ENCODE measurements around the gene NOTCH2. TPM values are rescaled to one million over a fixed set of nuclear protein-coding genes. Genes with fewer than 3 reads are reported as not detected.

NOTCH2 gene
- polyA plus RNA-seq, 3 donors = 47.3 to 108 (median 86.6) TPM

DNA sequence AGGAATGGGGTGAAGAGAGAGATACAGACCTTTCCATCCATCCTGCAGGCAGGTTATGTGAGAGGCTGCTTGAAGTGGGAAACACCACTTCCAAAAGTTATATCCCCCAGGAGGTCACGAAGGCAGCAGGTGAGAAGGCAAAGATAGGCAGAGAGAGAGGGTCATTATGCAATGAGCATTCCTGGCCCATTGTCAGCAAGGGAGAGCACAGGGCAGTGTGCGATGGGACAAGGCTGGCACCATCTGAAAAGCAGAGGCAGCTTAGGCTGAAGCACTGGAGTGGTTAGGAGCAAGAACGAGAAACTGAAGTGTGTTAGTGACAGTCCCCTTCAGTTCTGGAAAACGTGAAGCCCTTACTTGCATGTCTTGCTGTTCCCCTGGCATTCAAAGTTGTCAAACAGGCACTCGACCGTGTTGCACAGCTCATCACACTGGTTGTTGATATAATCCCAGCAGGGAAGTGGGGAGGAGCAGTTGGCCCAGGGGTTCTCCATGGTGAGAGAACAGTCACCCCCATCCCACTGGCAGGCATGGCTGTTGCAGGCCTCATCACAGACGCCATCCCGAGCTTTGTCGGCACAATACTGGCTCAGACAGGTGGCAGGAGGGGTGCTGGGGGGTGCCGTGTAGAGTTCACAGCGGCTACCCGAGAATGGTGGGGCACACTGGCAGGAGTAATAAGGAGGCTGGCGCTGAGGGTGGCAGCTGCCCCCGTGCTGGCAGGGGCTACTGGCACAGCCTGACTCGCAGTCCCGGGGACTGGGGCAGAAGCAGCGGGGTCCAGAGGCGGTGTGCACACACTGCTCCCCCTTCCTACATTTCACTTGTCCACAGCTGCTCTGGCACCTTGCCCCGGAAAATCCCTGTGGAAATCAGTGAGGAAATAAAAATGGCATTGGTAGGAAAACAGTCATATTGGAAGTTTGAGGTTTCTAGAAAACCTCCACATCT, 144.2 kb downstream of the NOTCH2 start:
- H3K27ac Mint-ChIP-seq = peak overlapping the region in 4 of 7 donors; percentile 35 to 87 (median 42)
- no peak for TF ChIP-seq CTCF (IDR thresholded peaks at IDR 0.05)
- WGBS (ENCODE audit: insufficient coverage) = 97% methylated on average over 13 of the region's 19 CpGs

DNA sequence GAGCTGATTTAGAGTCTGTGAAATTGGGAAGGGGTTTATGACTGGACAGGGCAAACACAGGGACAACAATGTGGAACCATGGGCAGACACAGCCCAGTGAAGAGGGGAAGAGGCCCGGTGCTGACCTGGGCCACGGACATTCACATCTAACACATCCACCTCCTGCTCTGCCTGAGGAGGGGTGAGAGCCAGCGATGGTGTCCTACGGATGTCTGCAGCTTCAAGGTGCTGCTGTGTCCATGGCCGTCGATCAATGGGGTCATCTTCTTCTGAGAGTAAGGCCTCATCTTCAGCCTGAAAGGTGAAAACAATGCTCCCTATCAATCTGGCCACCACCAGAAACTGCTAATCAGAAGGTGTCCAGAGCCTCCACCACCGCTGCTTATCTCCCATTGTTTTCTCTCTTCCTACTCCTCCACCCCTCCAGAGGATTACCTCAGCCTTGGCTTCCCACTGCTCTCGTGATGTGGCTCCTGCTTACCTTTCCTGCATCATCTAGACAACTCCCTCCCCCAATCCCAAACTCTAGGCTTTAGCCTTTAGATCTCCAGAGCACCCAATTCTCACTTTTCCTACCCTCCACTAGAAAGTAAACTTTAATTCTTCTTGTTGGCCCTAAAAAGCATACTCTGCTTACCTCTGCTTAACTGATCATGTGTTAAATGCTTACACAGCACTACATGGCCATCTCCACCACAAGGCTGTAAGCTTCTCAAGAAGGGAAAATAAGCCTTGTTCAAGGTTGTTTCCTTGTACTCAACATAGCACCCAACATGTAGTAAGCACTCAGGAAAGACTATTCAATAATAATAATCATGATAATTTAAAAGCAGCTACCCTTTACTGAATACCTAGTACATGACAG, 149.1 kb downstream of the NOTCH2 start:
- 95% methylated on average over 6 of the region's 8 CpGs for WGBS (ENCODE audit: insufficient coverage)
- H3K9me3 Mint-ChIP-seq = no peaks in the 10 kb centered on the region
- H3K27ac Mint-ChIP-seq = peak overlapping the region in 3 of 7 donors; percentile 39 to 62 (median 52)
- Histone ChIP-seq H3K4me3 (replicated peaks in 1 of 3; ENCODE audit: low read depth in 2 of 3, low read length in 3 of 3) (no peak overlapping the region), H3K9me3 (replicated peaks in 1 of 2; ENCODE audit: control insufficient read depth in 1 of 2, insufficient read depth in 1 of 2, low read length in 2 of 2) (no peaks in the 10 kb centered on the region), H2AFZ (ENCODE audit: insufficient read depth, low read depth, low read length, poor library complexity, severe bottlenecking) (no peak overlapping the region), H3K27me3 (ENCODE audit: control insufficient read depth in 2 of 2, insufficient read depth in 2 of 2, low read length in 2 of 2) (no peaks in the 10 kb centered on the region), H3K4me2 (replicated peaks; ENCODE audit: extremely low read depth, low read length, poor library complexity, severe bottlenecking) (no peak overlapping the region), H4K20me1 (ENCODE audit: insufficient read depth, low read length) (peaks cover 100% of the 10 kb centered on the region), H3K79me2 (ENCODE audit: insufficient read depth, low read length) (no peaks in the 10 kb centered on the region), H3K36me3 (replicated peaks in 1 of 2; ENCODE audit: control insufficient read depth in 1 of 2, insufficient read depth in 2 of 2, low read length in 2 of 2) (peaks cover 100% of the 10 kb centered on the region in 2 donors), H3K27ac (ENCODE audit: low read depth in 1 of 2, low read length in 2 of 2) (no peak overlapping the region), H3K4me1 (ENCODE audit: control insufficient read depth in 1 of 2, insufficient read depth in 2 of 2, low read length in 2 of 2) (no peaks in the 10 kb centered on the region), H3K9ac (ENCODE audit: insufficient read depth, low read length, poor library complexity, severe bottlenecking) (no peak overlapping the region)
- peaks cover 0 to 1% (median 0%) of the 10 kb centered on the region in 3 donors for H3K27me3 Mint-ChIP-seq (ENCODE audit: low read depth in 3 of 3)
- peaks cover 95 to 99% of the 10 kb centered on the region in 2 donors for H3K36me3 Mint-ChIP-seq
- H3K4me1 Mint-ChIP-seq = no peaks in the 10 kb centered on the region
- H3K4me3 Mint-ChIP-seq = no peak overlapping the region
- DNase-seq = no peak
- intact Hi-C loops (cut with micrococcal nuclease) = no loop called here
- no peak for TF ChIP-seq CTCF (IDR thresholded peaks at IDR 0.05)

More for the DNA sequence above, 144.2 kb downstream of the NOTCH2 start:
- H3K4me1 Mint-ChIP-seq = no peaks in the 10 kb centered on the region
- Histone ChIP-seq H3K27me3 (ENCODE audit: control insufficient read depth in 2 of 2, insufficient read depth in 2 of 2, low read length in 2 of 2) (no peaks in the 10 kb centered on the region), H3K4me1 (ENCODE audit: control insufficient read depth in 1 of 2, insufficient read depth in 2 of 2, low read length in 2 of 2) (no peaks in the 10 kb centered on the region), H3K9ac (ENCODE audit: insufficient read depth, low read length, poor library complexity, severe bottlenecking) (no peak overlapping the region), H3K27ac (ENCODE audit: low read depth in 1 of 2, low read length in 2 of 2) (no peak overlapping the region), H3K9me3 (replicated peaks in 1 of 2; ENCODE audit: control insufficient read depth in 1 of 2, insufficient read depth in 1 of 2, low read length in 2 of 2) (no peaks in the 10 kb centered on the region), H3K4me3 (replicated peaks in 1 of 3; ENCODE audit: low read depth in 2 of 3, low read length in 3 of 3) (no peak overlapping the region), H3K36me3 (replicated peaks in 1 of 2; ENCODE audit: control insufficient read depth in 1 of 2, insufficient read depth in 2 of 2, low read length in 2 of 2) (peaks cover 100% of the 10 kb centered on the region in 2 donors), H3K79me2 (ENCODE audit: insufficient read depth, low read length) (no peaks in the 10 kb centered on the region), H2AFZ (ENCODE audit: insufficient read depth, low read depth, low read length, poor library complexity, severe bottlenecking) (no peak overlapping the region), H3K4me2 (replicated peaks; ENCODE audit: extremely low read depth, low read length, poor library complexity, severe bottlenecking) (no peak overlapping the region), H4K20me1 (ENCODE audit: insufficient read depth, low read length) (peaks cover 100% of the 10 kb centered on the region)
- H3K36me3 Mint-ChIP-seq = peaks cover 96 to 99% of the 10 kb centered on the region in 2 donors
- H3K4me3 Mint-ChIP-seq = no peak overlapping the region
- DNase-seq = no peak
- intact Hi-C loops (cut with micrococcal nuclease) = no loop called here
- no peaks in the 10 kb centered on the region for H3K27me3 Mint-ChIP-seq (ENCODE audit: low read depth in 3 of 3)
- H3K9me3 Mint-ChIP-seq = no peaks in the 10 kb centered on the region
